HG03045 (cell line): Measurements from ENCODE around the gene BNIP1.
"Not testable (repeated sequence)": the region's sequence is repeated elsewhere in the genome, so short reads cannot be mapped to it uniquely, and the experiment has no call there.

ENCODE experiments used
- ATAC-seq: cut with Tn5 transposase; IDR thresholded peaks from one replicate; pipeline ENCODE4 v1.9.1; 2021; ENCODE audit warnings: mild to moderate bottlenecking, moderate library complexity; ENCODE audit not compliant: unreplicated experiment

BNIP1 gene, protein sequence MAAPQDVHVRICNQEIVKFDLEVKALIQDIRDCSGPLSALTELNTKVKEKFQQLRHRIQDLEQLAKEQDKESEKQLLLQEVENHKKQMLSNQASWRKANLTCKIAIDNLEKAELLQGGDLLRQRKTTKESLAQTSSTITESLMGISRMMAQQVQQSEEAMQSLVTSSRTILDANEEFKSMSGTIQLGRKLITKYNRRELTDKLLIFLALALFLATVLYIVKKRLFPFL

DNA sequence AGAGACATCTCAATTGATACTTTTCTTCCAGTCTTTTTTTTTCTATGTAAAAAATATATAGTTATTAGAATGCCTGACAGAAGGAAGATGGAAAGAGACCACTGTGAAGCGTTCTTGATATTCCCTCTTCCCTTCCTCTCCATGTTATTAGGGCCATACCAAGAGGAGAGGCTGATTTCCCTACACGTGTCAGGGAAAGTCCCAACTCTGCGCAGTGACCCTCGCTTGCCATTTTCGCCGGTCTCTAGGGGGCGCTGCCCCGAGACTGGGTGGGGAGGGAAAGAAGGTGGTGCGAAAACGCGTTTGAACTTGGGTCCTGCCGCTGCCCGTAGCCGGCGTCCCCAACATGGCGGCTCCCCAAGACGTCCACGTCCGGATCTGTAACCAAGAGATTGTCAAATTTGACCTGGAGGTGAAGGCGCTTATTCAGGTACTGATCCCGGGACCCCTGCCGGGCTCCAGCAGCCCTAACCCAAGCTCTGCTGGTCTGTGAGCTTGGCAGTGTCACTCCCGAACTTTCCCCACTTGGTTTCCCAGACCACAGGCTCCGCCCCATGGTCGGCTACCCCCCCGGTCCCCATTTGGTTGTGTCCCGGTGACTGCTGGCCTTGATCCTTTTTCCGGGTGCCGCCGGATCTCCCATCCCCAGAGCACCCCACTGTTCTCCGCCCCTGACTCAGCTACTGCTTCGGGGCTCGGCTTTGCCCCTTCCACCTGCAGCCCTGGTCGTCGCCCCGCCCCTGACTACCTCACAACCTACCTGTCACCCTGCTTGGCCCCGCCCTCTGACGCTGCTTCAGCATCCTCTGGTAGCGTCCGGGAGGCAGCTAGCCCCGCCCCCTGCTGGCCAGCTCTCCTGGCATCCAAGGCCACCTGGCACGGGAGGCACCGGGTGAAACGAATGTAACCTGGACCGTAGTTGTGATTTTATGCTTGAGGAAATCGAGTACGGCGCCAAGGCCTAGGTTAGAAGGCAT, at the start of gene BNIP1:
TSS of gene BNIP1 (plus strand) at position 332 of the 977 bp plus-strand sequence. CDS start at position 347, 15 bp downstream.
- peak; percentile 89 for ATAC-seq

DNA sequence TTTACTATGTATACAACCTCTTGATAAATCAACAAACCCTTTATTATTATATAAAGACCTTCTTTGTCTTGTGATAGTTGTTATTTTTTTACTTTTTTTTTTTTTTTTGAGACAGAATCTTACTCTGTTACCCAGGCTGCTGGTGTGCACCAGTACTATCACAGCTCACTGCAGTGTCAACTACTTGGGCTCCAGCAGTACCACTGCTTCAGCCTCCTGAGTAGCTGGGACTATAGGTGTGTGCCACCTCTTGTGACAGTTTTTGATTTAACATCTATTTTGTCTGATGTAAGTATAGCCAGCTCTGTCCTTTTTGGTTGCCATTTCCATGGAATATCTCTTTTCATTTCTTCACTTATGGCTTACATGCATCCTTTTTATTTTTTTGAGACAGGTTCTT, 45.5 kb upstream of the BNIP1 start:
- no peak for ATAC-seq

DNA sequence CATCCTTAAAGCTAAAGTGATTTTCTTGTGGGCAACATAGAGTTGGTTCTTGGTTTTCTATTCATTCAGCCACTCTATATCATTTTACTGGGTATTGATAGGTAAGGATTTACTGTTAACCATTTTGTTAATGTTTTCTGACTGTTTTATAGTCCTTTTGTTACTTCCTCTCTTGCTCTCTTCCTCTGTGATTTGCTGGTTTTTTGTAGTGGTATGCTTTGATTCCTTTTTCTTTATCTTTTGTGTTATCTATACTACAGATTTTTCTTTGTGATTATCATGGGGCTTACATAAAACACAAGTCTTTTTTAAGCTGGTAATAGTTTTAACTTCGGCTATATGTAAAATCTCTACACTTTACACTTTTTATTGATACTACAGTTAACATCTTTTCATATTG, 44.9 kb upstream of the BNIP1 start:
- ATAC-seq = no peak

DNA sequence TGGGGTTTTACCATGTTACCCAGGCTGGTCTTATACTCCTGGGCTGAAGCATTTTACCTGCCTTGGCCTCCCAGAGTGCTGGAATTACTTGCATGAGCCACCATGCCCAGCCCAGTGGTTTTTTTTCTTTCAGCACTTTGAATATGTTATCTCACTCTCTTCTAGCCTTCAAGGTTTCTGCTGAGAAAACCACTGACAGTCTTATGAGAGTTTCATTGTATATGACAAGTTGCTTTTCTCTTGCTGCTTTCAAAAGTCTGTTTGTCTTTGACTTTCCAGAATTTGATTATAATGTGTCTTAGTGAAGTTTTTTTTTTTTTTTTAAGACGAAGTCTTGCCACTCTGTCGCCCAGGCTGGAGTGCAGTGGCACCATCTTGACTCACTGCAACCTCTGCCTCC, 43.1 kb upstream of the BNIP1 start:
- no peak for ATAC-seq

DNA sequence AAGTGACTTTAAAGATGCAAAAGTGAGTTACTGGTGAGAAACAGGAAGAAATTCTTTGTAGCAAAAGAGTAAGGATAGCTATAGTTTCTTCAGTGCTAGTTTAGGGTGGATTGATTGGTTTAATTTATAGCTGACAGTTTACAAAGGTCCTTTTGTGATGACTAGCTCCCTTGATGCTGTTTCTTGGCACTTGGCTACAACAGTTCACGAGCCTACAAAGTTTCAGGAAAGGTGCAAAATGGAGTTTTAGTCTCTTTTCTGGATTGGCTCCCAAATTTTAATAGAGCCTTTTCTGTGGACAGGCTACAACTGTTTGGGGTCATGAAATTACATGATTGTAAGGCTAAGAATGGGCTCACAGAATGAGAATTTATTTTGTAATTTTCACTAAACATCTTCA, 40.9 kb upstream of the BNIP1 start:
- no peak for ATAC-seq

DNA sequence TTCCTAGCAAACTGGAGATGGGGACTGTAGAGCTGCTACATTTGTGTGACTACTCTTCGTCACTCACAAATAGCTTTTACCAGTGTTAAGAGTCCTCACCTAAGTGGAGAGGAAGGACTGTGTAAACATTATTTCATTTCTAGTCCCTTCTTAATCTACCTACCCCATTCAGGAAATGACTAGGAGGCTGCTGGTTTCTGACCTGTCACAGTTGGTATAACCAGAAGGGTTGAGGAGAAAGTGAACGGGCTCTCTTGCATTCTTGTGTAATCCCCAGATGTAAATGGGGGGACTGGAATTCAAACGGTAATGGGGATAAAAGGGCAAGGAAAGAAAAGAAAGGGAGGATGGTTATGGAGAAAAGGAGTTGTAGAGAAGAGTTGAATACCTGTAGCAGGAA, 35.4 kb upstream of the BNIP1 start:
- ATAC-seq = no peak

DNA sequence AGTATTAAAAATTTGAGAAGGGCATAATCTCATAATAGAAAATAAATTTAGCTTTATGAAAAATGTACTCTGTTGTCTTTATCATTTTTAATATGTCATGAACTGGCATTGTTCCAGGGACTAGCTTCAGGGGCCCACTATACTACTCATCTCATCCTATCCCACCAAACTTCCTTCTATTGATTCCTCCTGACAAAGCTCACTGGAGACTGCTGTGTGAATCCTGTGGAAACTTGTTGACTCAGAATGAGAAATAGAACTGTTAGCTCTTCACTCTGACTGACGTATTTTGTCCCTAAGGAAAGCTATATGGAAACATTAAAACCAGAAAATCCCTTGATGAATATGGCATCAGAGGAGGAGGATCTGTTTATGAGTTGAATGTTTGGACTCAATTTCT, 29.8 kb upstream of the BNIP1 start:
- ATAC-seq = no peak

DNA sequence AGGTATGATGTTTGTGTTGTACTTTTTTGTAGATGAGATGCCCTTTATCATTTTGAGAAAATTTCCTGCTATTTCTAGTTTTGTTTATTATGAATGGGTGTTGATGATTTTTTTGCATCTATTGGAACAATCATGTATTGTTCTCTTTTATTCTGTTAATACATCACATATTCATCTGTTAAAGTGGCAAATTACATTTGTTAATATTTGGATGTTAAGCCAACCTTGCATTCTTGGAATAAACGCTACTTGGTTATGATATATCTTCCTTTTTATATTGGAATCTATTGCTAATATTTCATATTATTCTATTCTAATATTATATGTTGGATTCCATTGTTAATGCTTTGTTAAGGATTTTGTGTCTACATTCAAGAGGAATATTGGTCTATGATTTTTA, 24.6 kb upstream of the BNIP1 start:
- no peak for ATAC-seq

DNA sequence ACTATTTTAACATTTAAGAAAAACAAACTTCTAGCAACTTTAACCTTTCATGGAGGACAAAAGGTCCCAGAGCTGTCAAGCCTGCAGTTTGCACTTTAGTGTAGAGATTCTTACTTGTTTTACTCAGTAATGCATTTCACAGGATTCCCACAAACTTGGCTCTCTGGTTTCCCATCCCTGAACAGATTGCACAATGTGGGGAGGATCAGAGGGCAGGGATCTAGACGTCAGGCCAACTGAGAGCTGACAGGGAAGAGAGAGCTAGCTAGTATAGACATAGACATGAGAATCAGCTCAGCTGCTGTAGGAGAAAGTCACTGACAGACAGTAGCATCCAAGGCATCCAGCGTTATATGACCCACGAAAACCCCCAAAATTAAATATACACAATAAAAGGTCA, 20.9 kb upstream of the BNIP1 start:
- no peak for ATAC-seq

DNA sequence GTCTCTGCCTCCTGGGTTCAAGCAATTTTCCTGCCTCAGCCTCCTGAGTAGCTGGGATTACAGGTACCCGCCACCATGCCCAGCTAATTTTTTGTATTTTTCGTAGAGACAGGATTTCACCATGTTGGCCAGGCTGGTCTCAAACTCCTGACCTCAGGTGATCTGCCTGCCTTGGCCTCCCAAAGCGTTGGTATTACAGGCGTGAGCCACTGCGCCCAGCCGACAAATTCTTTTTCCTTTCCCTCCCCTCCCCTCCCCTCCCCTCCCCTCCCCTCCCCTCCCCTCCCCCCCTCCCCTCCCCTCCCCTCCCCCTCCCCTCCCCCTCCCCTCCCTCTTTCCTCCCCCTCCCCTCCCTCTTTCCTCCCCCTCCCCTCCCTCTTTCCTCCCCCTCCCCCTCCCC, 12.2 kb upstream of the BNIP1 start:
- not testable (repeated sequence) for ATAC-seq

DNA sequence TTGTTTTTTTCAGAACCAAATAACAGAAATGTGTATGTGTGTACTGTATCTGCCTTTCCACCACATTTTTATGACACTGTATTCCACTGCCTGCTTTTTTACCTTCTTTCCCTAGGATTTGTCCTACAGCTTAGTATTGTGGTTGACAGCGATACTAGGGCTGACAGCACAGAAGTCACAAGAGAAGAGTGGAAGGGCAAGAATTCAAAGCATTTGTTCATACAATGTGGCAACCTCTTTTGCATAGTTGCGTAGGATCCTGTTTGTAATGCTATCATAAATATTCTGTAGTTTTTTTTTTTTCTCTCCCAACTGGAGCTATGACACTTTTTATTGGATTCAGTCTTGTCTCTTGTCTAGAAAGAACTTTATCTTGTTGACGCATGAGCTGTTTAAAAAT, 5.6 kb upstream of the BNIP1 start:
- ATAC-seq = no peak

DNA sequence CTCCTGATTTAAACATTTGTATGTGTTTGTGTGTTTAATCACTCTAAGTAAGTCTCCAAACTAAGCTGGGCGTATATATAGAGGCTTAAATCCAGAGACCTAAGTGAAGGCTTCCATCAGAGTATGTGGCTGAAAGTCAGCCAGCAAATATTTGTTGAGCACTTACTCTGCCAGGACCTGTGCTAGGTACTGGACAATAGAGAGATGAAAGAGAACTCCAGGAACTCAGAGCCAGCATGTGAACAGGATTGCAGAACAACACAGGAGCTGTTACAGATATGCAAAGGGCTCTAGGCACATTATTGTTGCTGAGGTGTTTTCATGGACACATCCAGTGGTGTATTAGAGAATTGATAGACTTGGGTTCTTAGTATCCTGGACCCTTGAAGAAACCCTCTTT, 4.7 kb upstream of the BNIP1 start:
- no peak for ATAC-seq

DNA sequence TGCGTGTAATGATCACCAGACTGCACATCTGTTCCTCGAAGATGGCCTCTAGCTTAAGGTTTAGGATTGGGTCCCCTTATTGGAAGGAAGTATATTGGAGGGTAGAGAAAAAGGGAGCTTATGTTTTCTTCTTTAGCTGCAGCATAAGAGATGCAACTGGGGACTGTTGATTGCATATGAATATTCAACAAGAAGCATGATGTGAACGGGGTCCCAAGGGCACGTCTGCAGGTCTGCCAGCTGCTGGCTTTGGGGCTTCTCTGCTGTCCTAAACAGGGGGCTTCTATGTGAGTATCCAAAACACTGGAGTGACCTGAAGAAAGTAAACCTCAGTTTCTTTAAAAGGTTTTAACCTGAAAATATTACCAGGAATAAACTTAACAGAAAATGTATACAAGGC, 3.6 kb upstream of the BNIP1 start:
- no peak for ATAC-seq

DNA sequence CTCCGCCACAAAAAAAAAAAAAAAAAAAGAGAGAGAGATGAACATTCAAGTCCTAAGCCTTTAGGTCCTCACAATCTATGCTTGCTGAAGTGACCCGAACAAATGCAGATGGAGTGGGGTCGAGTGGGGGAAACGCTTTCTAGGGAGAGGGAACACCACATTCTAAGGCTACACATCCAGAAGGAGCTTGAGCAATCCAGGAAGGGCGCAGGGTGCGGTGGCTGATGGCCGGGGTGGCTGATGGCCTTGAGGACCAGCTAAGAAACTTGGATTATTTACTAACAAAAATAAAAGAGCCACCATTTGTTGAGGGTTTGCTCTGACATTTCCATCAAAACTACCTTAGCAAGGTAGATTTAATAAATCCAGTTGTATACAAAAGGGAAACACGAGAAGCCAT, 764 bp upstream of the BNIP1 start:
- no peak for ATAC-seq

DNA sequence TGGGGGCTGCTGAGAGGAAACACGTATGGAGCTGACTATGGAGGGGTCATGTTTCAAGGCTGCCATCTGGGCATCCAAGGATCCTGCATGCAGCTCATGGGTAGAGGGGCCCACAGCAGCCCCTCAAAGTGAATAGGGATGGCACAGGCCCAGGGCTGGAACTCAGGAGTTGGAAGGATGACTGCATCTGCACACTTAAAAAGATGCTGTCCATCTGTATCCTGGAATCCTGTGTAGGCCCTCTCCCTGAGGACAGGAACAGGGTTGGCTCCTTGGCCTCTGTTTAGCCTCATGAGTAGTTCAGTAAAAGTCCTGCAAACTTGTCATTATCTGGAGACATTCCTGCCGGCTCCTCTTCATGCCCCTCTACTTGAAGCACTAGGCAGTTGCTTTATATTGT, 4.0 kb downstream of the BNIP1 start:
- ATAC-seq = no peak

DNA sequence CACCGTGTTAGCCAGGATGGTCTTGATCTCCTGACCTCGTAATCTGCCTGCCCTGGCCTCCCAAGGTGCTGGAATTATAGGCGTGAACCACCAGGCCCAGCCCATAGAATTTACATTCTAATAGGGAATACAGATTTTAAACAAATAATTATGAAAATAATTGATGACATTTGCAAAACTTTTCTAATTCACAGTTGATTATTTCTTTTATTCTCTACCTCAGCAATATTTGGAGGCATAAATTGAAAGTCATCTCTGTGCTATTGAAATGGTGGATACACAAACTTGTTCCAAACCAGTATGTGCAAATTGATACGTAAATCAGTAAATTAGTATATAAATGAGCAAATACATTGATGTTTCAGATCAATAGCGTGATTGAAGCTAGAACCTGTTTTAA, 8.2 kb downstream of the BNIP1 start:
- ATAC-seq = no peak

DNA sequence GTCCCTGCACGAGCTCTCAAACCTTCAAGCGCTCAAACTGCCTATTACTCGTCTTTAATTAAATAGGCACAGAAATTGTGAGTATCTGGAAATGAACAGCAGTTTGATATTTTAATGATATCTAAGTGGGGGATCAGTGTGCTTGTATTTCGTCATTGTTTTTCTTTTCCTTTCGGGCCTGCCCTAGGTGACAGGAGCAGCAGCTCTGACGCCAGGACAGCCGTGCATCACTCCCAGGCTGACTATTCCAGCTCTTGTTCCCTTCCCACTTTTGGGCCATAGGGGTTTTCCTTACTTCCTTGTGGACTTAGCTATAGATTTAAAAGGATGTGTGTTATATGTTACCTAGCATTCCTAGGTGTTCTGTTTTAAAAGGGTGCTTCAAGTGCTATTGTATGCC, 9.5 kb downstream of the BNIP1 start:
- ATAC-seq = no peak

DNA sequence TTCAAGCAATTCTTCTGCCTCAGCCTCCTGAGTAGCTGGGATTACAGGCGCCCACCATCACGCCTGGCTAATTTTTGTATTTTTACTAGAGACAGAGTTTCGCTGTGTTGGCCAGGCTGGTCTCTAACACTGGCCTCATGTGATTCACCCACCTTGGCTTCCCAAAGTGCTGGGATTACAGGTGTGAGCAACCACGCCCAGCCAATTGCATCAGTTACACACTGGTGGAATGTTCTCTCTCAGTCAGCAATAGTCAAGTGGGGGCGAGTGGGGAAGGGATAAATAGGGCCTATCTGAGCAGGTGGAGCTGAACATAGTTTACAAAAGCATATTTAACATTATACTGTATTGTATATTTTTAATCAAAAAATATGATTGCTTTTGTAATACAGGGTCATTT, 10.3 kb downstream of the BNIP1 start:
- ATAC-seq = not testable (repeated sequence)

DNA sequence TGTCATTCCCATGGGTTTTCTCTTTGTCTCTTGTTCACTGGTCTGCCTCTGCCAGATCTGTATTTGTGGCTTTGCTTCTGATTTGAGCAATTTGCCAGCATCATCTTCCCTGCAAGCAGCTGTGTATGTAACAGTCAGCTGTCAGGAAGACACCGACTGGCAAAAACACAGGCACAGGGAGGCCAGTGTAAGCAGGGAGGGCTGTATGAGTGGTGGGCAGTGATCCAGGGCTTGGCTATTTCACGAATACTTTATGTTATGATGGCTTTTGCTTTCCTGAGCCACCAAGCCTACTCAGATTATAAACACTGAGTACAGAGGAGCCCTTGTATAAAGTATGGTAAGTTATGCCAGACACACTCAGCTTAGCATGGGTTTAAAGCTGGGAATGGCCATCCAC, 11.6 kb downstream of the BNIP1 start:
- ATAC-seq = no peak

DNA sequence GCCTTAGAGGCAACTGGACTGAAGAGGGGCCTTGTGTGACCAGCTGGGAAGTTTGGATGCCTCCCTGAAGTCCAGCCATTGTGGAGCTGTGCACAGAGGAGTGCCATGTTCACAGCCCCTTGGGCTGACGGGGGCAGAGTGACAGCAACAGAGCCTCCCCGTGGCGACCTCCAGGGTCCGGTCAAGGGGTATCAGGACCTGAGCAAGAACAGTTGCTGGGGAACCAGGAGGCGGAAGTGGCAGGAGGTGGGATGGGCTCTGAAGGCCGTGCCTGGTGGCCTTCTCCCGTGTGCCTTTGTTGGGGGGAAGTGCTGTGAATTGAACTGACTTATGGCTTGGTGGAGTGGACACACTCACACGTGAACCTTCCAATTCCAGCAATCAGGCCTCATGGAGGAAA, 14.0 kb downstream of the BNIP1 start:
- ATAC-seq = no peak

DNA sequence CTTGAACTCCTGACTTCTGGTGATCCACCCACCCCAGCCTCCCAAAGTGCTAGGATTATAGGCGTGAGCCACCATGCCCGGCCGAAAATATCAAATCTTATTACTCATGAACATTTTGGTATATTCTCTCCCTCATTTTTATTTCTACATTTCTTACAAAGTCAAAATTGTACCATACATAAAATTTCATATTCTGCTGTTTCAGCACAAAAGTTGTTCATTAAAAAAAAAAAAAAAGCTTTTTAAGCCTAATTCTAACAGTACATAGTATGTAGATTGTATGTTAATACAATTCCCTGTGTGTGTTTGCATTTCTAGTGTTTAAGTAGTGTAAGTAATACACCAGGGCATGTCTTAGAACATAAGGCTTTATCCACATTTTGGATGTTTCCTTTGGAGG, 14.9 kb downstream of the BNIP1 start:
- ATAC-seq = no peak

DNA sequence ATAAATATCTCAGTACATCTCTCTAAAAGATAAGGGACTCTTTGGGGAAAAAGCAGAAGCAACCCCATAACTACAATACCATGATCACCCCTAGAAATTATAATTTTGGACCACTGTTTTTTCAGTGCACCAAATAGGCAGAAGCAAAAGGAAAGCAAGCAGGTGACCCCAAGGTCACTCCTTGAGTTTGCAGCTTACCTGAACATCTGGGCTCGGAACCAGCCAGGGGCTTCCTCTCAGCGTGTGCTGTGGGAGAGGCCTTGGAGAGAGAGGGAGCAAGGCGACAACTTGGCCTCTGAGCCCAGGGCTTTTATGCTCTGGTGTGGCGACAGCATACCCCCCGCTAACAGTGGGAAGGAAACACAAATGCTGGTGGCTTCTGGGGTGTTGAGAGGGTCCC, 16.8 kb downstream of the BNIP1 start:
- no peak for ATAC-seq
